Stimulated activated CD4-positive, alpha-beta T cell treated with anti-CD3 and anti-CD28 coated beads, Interleukin-1b, Interleukin-23, amount 100 ng/mL, for 4 hours (primary cell): ENCODE data around the gene MAP7D1.

Experiments
- DNase-seq, 2 donors: peaks; one replicate each; pipeline ENCODE4 v3.0.0-alpha.2; 2020; ENCODE audit warnings: low read depth in 2 of 2

MAP7D1 gene

DNA sequence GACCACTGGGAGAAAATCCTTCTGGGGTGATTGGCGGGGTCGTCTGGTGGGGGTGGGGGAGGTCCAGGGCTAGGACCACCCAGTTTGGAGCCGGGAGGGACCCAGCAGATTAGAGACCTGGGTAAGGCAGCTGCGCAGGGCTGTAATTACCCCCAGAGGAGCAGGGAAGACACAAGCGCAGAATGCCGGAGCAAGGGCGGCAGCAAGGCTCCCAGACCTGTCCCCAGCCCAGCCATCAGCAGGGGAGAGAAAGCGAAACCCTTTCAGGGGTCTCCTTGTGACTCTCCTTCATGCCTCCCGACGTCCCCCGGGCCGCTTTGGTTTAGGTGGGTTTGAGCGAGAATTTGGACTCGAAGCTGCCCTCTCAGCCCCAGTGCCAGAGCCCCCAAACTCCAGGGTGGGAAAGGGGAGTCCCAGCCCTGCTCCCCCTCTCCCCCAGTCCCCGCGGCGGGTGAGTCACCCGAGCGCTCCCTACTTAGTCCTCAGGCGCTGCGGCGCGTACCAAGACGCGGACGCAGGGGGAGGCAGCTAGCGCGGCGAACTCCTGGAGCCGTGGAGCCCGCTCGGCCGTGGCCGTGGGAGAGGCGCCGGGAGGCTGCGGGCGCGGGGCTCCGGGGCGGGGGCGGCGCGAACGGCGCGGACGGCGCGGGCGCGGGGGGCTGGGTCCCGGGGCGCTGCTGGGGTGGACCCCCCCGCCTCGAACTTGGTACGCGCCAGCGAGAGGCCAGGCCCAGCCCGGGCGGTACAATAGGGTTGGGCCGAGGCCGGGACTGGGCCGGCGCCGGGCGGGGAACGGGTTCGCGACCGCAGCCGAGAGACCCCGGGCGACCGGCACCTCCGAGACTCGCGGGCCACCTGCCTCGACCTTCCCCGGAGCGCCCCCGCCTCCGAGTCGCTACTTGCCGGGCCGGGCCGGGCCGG, at the start of gene MAP7D1:
TSS of gene MAP7D1 (plus strand) at position 753 of the 921 bp plus-strand sequence. CDS start 258 bp downstream, outside the sequence.
- peak; percentile 79 to 83 for DNase-seq

GRCh38 chr1:36106269-36106668, 49.7 kb upstream of the MAP7D1 start:
- no peak for DNase-seq

DNA sequence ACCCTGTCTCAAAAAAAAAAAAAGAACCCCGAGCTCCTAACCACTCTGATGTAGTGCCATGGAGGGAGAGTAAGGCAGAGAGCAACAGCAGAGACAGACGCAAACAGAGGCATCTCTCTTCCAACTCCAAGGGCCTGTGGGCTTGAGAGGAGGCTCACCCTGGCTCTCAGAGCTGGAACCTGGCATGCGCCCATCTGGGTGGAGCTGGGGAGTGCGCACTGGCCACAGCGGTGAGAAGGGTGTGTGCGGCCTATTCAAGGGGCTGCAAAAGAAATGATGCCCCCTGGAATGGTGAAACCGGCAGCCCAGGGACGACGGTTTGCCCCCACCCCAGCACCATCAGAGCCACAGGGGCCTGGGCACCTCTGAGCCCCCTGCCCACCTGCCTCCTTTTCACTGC, 48.6 kb upstream of the MAP7D1 start:
- DNase-seq = no peak

GRCh38 chr1:36108314-36108713, 47.6 kb upstream of the MAP7D1 start:
- DNase-seq = no peak

GRCh38 chr1:36109041-36109679, 46.8 kb upstream of the MAP7D1 start:
- DNase-seq = no peak

DNA sequence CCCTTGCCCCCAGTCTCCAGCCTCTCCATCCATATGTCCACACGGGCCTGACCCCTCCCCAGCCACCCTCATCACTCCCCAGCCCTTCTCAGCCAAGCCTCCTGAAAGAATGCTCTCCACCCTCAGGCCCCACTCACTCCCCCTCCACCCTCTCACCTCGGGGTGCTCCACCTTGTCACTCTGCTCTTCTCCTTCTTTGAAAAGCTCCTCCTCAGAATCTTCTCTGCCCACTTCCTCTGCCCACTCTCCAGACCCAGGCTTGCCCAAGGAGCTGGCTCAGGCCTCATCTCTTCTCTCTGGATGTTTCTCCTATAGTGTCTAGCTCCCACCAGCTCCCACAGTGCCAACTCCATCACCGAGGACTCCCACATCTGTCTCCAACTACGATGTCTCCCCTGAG, 44.8 kb upstream of the MAP7D1 start:
- no peak for DNase-seq

DNA sequence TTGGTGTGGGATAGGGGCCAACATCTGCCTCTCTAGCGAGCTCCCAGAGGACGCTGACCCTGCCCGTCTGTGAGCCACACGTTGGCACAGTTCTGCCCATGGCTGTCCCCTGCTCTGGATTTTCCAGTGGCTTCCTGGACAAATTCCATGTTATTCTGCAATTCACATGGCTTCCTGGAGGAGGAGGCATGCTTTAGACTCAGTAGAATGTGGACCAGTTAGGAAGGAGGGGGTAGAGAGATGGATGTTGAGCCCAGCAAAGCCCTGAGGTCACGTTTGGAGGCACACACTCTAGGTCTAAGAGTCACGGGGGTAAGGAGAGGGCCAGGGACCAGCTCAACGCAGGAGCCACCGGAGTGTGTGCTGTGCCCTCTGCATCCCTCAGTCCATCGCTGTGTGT, 43.1 kb upstream of the MAP7D1 start:
- no peak for DNase-seq

DNA sequence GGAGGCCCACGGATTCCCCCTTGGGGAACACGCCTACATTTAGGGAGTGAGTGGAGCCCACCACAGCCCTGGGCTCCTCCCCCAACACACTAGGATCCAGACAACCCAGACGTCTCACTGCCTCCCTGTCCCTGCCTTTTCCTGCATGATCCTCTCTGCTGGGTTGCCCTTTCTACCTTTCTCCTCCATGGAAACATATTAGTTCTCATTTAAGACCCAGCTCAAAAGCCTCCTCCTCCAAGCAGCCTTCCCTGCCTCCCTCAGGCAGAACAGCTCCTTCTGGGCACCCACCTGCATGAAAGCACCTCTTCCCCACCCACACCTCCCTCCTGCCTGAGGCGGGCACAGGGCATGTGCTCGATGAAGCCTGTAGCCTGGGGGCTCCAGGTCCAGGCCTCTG, 41.6 kb upstream of the MAP7D1 start:
- DNase-seq = no peak

GRCh38 chr1:36115200-36115669, 40.7 kb upstream of the MAP7D1 start:
- DNase-seq = no peak

DNA sequence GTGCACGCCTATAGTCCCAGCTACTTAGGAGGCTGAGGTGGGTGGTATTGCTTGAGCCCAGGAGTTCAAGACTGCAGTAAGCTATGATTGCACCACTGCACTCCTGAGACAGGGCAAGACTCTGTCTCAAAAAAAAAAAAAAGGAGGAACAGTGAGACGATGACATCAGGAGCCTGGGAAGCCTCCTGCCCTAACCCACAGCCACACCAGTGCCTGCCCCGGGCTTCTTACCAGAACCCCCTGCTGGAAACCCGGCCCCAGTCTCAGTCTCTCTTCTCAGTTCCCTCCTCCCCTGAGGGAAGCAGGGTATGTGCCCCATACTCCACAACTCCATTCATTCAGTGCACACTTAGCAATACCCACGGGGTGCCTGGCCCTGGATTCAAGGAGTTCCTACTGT, 40.0 kb upstream of the MAP7D1 start:
- DNase-seq = no peak

GRCh38 chr1:36116901-36117300, 39.1 kb upstream of the MAP7D1 start:
- no peak for DNase-seq

DNA sequence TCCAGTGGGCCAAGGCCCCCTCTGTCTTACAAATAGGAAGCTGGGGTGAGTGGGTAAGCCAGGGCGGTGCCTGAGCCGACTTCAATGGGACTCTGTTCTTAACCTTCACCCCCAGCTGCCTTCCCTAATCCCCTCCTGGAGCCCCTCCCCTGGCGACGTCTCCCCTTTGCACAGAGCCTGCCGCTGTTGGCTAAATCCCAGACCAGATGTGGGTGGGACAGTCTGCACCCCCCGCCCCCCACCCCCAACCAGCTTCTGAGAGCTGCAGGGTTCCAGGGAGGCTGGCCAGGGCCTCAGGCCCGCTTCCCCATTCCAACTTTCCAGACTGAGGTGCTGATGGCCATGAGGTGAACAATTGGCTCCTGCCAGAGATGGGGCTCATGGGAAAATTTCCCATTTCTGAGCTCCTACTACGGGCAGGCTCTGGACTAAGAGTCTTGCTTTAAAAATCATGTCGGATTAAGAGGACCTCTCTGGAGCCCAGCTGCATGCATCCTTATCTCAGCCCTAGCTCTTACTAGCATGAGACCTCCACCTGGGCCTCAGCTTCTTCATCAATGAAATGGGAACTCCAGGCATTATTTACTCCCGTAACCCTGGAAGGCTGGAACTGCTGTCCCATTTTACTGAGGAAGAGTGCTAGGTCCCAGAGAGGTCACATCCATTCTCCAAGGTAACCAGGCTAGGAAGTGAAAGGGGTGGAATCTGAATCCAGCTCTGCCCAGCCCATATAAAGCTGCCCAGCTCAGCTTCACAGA, 37.3 kb upstream of the MAP7D1 start:
- DNase-seq = no peak

DNA sequence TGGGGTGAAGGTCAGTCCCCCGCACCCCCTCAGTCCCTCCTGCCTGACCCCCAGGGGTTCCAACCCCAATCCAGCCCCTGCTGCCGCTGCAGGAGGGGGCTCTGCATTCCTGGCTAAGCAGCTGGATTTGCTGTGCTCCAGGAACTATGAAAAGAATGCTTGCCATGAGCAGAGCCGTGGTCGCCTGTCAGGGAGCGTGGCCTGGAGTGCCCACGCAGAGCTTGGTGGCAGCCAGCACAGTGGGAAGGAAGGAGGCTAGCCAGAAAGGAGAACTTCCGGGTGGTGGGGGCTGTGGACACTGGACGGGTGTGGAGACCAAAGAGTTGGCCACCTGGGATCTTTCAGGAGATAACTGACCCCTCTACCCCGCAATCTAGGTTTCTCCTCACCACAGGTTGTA, 36.5 kb upstream of the MAP7D1 start:
- DNase-seq = no peak

DNA sequence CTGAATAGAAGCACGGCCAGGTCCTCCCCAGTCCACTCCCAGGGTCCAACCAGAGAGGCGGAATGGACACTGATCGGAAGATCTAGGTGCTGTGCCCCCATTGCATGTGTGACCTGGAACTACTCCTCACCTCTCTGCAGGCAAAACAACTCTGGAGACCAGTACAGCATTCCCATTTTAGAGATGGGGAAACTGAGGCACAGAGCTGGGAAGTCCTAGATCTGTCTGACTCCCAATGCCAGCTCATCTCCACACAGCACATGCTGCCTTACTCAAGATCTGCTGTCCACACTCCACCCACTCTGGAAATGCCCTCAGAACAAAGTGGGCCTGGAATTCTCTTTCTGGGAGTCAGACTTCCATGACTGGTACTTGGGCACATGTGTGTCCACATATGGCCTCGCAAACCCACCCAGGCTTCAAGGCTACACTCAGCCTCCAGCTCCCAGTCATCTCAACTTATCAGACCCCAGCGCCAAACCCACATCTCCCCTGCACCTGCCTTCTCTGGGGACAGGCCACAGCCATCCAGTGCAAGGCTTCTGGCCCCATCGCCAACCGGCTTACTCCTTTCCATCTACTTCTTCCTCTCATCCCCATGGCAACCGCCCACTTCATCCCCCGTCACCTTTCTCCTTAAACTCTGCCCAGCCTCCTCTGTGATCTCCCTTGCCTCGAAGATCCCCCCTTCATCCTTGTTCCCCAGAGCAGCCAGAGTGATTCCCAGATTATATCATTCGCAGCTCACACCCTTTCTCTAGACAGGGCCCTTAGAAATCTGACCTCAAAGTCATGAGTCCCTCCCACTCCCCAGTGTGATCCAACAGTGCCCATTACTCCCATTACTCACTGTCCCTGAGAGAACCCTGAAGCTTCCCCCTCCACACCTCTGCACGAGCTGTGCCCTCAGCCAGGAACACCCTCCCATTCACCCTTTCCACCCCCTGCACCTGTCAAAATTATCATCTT, 33.6 kb upstream of the MAP7D1 start:
- DNase-seq = no peak

GRCh38 chr1:36123356-36123755, 32.6 kb upstream of the MAP7D1 start:
- DNase-seq = no peak

GRCh38 chr1:36124404-36125128, 31.4 kb upstream of the MAP7D1 start:
- DNase-seq = no peak

- no peak for DNase-seq
These were observed 30.6 kb upstream of the MAP7D1 start, which contains the start of gene COL8A2 for GRCh38 chr1:36125129-36125991. TSS of gene COL8A2 (minus strand) at chr1:36125222. CDS start at chr1:36100242, 24,980 bp downstream.

- DNase-seq = no peak
These were observed 29.8 kb upstream of the MAP7D1 start for GRCh38 chr1:36126005-36126716.
